Measurements from ENCODE around the gene CERK.

DNA sequence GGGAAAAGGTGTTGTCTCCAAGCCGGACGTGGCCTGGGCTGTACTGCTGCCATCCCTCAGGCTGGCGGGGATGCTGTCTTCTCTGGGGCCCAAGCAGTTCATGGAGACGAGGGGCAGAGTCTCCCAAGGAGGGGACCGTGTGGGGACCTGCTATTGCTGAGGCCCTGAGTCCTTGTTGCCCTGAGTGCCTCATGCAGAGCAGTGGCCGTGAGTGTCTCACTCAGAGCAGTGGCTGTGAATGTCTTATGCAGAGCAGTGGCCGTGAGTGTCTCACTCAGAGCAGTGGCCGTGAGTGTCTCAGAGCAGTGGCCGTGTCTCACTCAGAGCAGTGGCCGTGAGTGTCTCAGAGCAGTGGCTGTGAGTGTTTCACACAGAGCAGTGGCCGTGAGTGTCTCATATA is 63.1 kb downstream of the CERK start:
- TF ChIP-seq CTCF (IDR thresholded peaks at IDR 0.05; ENCODE audit: low read length) (no peak), EZH2 (optimal IDR thresholded peaks at IDR 0.05; ENCODE audit: low read depth, low read length) (no peak), EZH2phosphoT487 (IDR thresholded peaks at IDR 0.05; ENCODE audit: low read length) (no peak)
